Measurements from ENCODE around the gene AMBP. TPM values are rescaled to one million over a fixed set of nuclear protein-coding genes. Genes with fewer than 3 reads are reported as not detected.

Gene AMBP
- total and polyA plus RNA-seq, 12 donors, result 0.01 TPM; not detected in 11

DNA sequence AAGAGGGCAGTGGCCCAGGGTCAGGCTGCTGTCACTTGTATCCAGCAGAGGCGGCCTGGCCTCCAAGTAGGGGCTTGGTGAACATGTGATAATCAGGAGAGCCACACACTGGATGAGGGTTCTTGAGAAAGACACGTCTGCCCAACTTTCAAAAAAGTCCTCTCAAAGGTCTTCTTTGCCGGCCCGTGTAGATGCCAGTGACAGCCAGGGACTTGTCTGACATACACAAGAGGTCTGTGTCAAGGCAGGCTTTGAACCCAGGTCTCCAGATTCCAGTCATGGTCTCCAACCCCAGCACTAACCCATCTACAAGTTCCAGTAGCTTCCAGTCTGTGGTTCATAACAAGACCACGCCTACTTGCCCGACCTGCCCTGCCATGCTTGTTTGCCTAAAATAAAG lies 7.9 kb upstream of the AMBP start:
- no peak overlapping the region for H3K27ac ChIP-seq
- ATAC-seq (no peak), DNase-seq (no peak)
- TF ChIP-seq, protein P1, sequence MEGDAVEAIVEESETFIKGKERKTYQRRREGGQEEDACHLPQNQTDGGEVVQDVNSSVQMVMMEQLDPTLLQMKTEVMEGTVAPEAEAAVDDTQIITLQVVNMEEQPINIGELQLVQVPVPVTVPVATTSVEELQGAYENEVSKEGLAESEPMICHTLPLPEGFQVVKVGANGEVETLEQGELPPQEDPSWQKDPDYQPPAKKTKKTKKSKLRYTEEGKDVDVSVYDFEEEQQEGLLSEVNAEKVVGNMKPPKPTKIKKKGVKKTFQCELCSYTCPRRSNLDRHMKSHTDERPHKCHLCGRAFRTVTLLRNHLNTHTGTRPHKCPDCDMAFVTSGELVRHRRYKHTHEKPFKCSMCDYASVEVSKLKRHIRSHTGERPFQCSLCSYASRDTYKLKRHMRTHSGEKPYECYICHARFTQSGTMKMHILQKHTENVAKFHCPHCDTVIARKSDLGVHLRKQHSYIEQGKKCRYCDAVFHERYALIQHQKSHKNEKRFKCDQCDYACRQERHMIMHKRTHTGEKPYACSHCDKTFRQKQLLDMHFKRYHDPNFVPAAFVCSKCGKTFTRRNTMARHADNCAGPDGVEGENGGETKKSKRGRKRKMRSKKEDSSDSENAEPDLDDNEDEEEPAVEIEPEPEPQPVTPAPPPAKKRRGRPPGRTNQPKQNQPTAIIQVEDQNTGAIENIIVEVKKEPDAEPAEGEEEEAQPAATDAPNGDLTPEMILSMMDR (IDR thresholded peaks at IDR 0.05), result no peak
- WGBS, 2 donors, result 94% methylated on average over 6 of the region's 6 CpGs
- H3K36me3 ChIP-seq, result no peaks in the 10 kb centered on the region
- peaks cover 0 to 5% (median 0%) of the 10 kb centered on the region in 9 donors for H3K4me1 ChIP-seq
- intact Hi-C loops (cut with DNase I), result loop anchor here in 1 of 10 donors (5.0 kb wide), 1 partner anchor 201 kb away; no protein-coding TSS in a partner anchor
- H3K27me3 ChIP-seq, result peaks cover 0 to 10% (median 0%) of the 10 kb centered on the region in 7 donors
- H3K4me3 ChIP-seq, result no peak overlapping the region
- H3K9me3 ChIP-seq, result no peaks in the 10 kb centered on the region

DNA sequence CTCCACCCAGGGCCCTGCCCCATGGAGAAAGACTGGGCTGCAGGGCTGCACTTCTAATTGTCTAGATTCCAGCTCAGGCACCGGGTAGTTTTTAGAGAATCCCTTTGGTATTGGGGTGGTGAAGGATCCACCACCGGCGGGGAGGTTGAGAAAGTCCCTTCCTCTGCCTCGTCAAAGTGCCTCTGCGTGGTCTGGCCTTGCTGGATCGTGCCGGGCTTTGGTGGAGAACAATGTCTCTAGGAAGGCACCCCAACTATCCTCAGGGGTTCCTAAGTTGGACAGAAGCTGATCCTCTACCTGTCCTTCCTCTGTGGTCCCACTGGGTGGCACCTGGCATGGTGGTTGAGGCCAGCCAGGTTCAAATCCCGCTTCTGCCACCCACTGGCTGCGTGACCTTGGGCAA lies 7.3 kb upstream of the AMBP start:
- TF ChIP-seq, protein P1 (IDR thresholded peaks at IDR 0.05), result no peak
- no peak for ATAC-seq
- H3K4me3 ChIP-seq, result no peak overlapping the region
- no peaks in the 10 kb centered on the region for H3K9me3 ChIP-seq
- peaks cover 0 to 5% (median 0%) of the 10 kb centered on the region in 9 donors for H3K4me1 ChIP-seq
- H3K27me3 ChIP-seq, result peaks cover 0 to 10% (median 0%) of the 10 kb centered on the region in 7 donors
- DNase-seq, result no peak
- no peak overlapping the region for H3K27ac ChIP-seq
- 93% methylated on average over 9 of the region's 9 CpGs for whole genome bisulfite sequencing, 2 donors
- H3K36me3 ChIP-seq, result no peaks in the 10 kb centered on the region
- intact Hi-C loops (cut with DNase I), result loop anchor here in 1 of 10 donors (5.0 kb wide), 1 partner anchor 202 kb away; no protein-coding TSS in a partner anchor

DNA sequence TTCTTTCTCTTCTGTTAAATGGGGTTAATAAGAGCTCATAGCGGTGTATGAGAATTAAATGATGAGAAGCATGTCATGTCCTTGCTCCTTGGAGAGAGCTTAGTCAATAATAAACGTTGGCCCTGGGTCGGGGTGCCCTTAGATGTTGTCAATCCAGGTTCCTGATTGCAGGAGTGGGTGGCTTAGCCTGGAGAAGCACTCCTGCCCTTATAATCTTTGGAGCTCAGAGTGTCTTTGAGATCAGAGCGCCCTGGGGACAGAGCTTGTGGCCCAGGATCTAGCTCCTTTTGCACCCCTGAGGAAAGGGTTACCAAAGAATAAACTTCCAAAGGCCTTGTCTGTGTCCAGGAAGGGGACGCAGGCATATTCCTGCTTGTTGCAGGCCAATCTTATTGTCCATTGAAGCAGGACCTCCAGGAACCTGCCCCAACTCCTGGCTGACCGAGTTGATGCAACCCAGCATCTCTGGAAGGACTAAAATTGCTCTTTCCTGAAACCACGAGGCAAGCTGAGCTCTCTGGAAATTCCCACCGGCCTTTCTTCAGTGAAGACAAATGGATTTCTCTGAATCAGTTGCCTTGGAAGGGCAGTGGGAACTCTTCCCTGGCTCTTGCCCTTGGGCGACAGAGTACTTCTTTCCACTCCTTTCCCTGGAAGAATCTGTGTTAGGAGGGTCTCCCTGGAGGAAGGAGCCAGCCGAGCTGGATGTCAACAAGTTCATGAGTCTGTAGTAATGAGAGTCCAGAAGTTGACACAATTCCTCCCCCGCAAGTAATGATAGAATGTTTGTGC lies 6.4 kb upstream of the AMBP start:
- no peak for DNase-seq
- peaks cover 0 to 15% (median 0%) of the 10 kb centered on the region in 7 donors for H3K27me3 ChIP-seq
- intact Hi-C loops (cut with DNase I), result loop anchor here in 6 of 10 donors (5.0 kb wide), 2 partner anchors 203 to 208 kb away; no protein-coding TSS in a partner anchor
- no peaks in the 10 kb centered on the region for H3K9me3 ChIP-seq
- H3K4me3 ChIP-seq, result no peak overlapping the region
- H3K36me3 ChIP-seq, result no peaks in the 10 kb centered on the region
- no peak overlapping the region for H3K27ac ChIP-seq
- WGBS, 2 donors, result 77 to 78% methylated on average over 11 of the region's 11 CpGs
- TF ChIP-seq, protein P1 (IDR thresholded peaks at IDR 0.05), result no peak
- peaks cover 0 to 5% (median 0%) of the 10 kb centered on the region in 9 donors for H3K4me1 ChIP-seq
- ATAC-seq, result no peak

DNA sequence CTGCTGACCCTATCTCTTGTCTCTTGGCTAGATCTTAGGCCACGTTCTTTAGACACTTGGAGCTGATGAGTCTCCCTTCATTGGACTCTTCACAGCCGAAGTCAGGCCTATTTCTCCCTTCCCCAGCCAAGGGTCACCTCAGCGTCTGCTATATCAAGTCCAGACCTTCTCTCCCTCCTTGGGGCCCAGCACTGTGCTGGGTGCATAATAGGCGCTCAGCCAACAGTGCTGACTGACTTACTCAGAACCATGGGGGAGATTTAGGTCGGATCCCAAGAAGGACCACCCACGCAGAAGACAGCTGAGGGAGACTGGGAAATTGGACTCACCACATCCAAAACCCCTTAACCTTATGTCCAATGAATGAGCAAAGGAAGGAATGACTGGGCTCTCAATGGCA lies 5.6 kb upstream of the AMBP start:
- no peaks in the 10 kb centered on the region for H3K9me3 ChIP-seq
- ATAC-seq (no peak), DNase-seq (no peak)
- no peaks in the 10 kb centered on the region for H3K36me3 ChIP-seq
- peaks cover 0 to 5% (median 0%) of the 10 kb centered on the region in 9 donors for H3K4me1 ChIP-seq
- no peak overlapping the region for H3K27ac ChIP-seq
- peaks cover 0 to 17% (median 0%) of the 10 kb centered on the region in 7 donors for H3K27me3 ChIP-seq
- H3K4me3 ChIP-seq, result no peak overlapping the region
- TF ChIP-seq, protein P1 (IDR thresholded peaks at IDR 0.05), result no peak
- intact Hi-C loops (cut with DNase I), result loop anchor here in 6 of 10 donors (2.0 to 5.0 kb wide), 2 partner anchors 207 to 209 kb away; no protein-coding TSS in a partner anchor
- WGBS, 2 donors, result 92 to 93% methylated on average over 6 of the region's 6 CpGs
